ENCODE results near the gene GOLIM4. TPM values are rescaled to one million over a fixed set of nuclear protein-coding genes. Genes with fewer than 3 reads are reported as not detected.
A peak's percentile ranks its signal among the peaks of the same experiment; 100 is the strongest.

GOLIM4 gene
- total RNA-seq, 1 donor from 2014 or later = 50.9 TPM

- peaks cover 38% of the 10 kb centered on the region for H3K4me1 ChIP-seq
- DNase-seq (no peak), ATAC-seq (no peak)
- no peaks in the 10 kb centered on the region for H3K9me3 ChIP-seq
- H3K36me3 ChIP-seq = no peaks in the 10 kb centered on the region
- H3K27ac ChIP-seq = peak overlapping the region; percentile 91
- intact Hi-C loops (cut with DNase I) = no loop called here
- TF ChIP-seq CTCF (IDR thresholded peaks at IDR 0.05) = no peak
- no peaks in the 10 kb centered on the region for H3K27me3 ChIP-seq
- peak overlapping the region; percentile 85 for H3K4me3 ChIP-seq
Observed at GRCh38 chr3:168094580-168094876, 1.2 kb downstream of the GOLIM4 start.

GRCh38 chr3:168093790-168094189 lies 1.9 kb downstream of the GOLIM4 start:
- no peaks in the 10 kb centered on the region for H3K9me3 ChIP-seq
- no peak for TF ChIP-seq CTCF (IDR thresholded peaks at IDR 0.05)
- no peaks in the 10 kb centered on the region for H3K36me3 ChIP-seq
- peaks cover 40% of the 10 kb centered on the region for H3K4me1 ChIP-seq
- no peak for ATAC-seq
- DNase-seq = no peak
- H3K4me3 ChIP-seq = peak overlapping the region; percentile 85
- intact Hi-C loops (cut with DNase I) = no loop called here
- no peak overlapping the region for H3K27ac ChIP-seq
- H3K27me3 ChIP-seq = no peaks in the 10 kb centered on the region

GRCh38 chr3:168093229-168093628 lies 2.5 kb downstream of the GOLIM4 start:
- H3K9me3 ChIP-seq = no peaks in the 10 kb centered on the region
- peaks cover 40% of the 10 kb centered on the region for H3K4me1 ChIP-seq
- TF ChIP-seq CTCF (IDR thresholded peaks at IDR 0.05) = no peak
- H3K4me3 ChIP-seq = peak overlapping the region; percentile 85
- no peaks in the 10 kb centered on the region for H3K27me3 ChIP-seq
- no peak overlapping the region for H3K27ac ChIP-seq
- no peaks in the 10 kb centered on the region for H3K36me3 ChIP-seq
- intact Hi-C loops (cut with DNase I) = no loop called here
- ATAC-seq = no peak
- DNase-seq = no peak

GRCh38 chr3:168091941-168092340 lies 3.8 kb downstream of the GOLIM4 start:
- H3K4me3 ChIP-seq = no peak overlapping the region
- no peaks in the 10 kb centered on the region for H3K36me3 ChIP-seq
- ATAC-seq (no peak), DNase-seq (no peak)
- no peak overlapping the region for H3K27ac ChIP-seq
- intact Hi-C loops (cut with DNase I) = no loop called here
- no peaks in the 10 kb centered on the region for H3K27me3 ChIP-seq
- no peak for TF ChIP-seq CTCF (IDR thresholded peaks at IDR 0.05)
- H3K4me1 ChIP-seq = peaks cover 40% of the 10 kb centered on the region
- no peaks in the 10 kb centered on the region for H3K9me3 ChIP-seq

GRCh38 chr3:168091302-168091858 lies 4.3 kb downstream of the GOLIM4 start:
- Histone ChIP-seq H3K36me3 (no peaks in the 10 kb centered on the region), H3K27ac (no peak overlapping the region), H3K4me3 (no peak overlapping the region), H3K4me1 (peaks cover 36% of the 10 kb centered on the region), H3K9me3 (no peaks in the 10 kb centered on the region), H3K27me3 (no peaks in the 10 kb centered on the region)
- no peak for DNase-seq
- TF ChIP-seq CTCF (IDR thresholded peaks at IDR 0.05) = no peak
- ATAC-seq = no peak
- intact Hi-C loops (cut with DNase I) = no loop called here
